Activated CD4-positive, alpha-beta T cell treated with anti-CD3 and anti-CD28 coated beads for 36 hours (primary cell): ENCODE data around the gene KIAA0753. TPM values are rescaled to one million over a fixed set of nuclear protein-coding genes. Genes with fewer than 3 reads are reported as not detected.
"Not testable (repeated sequence)": the region's sequence is repeated elsewhere in the genome, so short reads cannot be mapped to it uniquely, and the experiment has no call there.

ENCODE experiments used
- ATAC-seq: fragments of 200-7000 bp; cut with Tn5 transposase; one replicate; pipeline ENCODE4 v1.10.0; 2021; ENCODE audit warnings: mild to moderate bottlenecking, moderate library complexity
- CTCF ChIA-PET: fragments of 350-600 bp; sonication (Branson Sonifier 250); formaldehyde crosslinking; loops from one replicate; lab custom pipeline; 2021; ENCODE audit warnings: antibody characterized with exemption; lab: Charles Lee
- POLR2A ChIA-PET: fragments of 350-600 bp; sonication (Branson Sonifier 250); formaldehyde crosslinking; loops from one replicate; lab custom pipeline; 2021; ENCODE audit warnings: antibody characterized with exemption, inconsistent platforms; lab: Charles Lee
- DNase-seq: peaks from one replicate; pipeline ENCODE4 v3.0.0-alpha.2; 2020
- H3K27ac Mint-ChIP-seq: one replicate; pipeline ENCODE4 v1.8.0; 2021; ENCODE audit warnings: mixed read lengths
- H3K27me3 Mint-ChIP-seq: one replicate; pipeline ENCODE4 v1.8.0; 2021; ENCODE audit warnings: mixed read lengths
- H3K36me3 Mint-ChIP-seq: one replicate; pipeline ENCODE4 v1.8.0; 2021; ENCODE audit warnings: low read depth, mixed read lengths
- H3K4me1 Mint-ChIP-seq: one replicate; pipeline ENCODE4 v1.8.0; 2021; ENCODE audit warnings: mixed read lengths
- H3K4me3 Mint-ChIP-seq: one replicate; pipeline ENCODE4 v1.8.0; 2021; ENCODE audit warnings: mild to moderate bottlenecking, moderate library complexity, mixed read lengths
- H3K9me3 Mint-ChIP-seq: one replicate; pipeline ENCODE4 v1.8.0; 2021; ENCODE audit warnings: low read depth, mixed read lengths
- intact Hi-C, 2 experiments: fragments of 100-400 bp; cut with DNase I in 1 of 2; cut with micrococcal nuclease in 1 of 2; formaldehyde crosslinking; loops; one replicate each; pipeline versions ENCODE4 v1.14.2 to v1.15.1; 2022 to 2024; cut with DNase I, micrococcal nuclease
- total RNA-seq, 2 experiments: library from RNA; stranded (reverse); gene quantifications; one replicate each; pipeline ENCODE4 v1.2.3, GENCODE V29; 2021

Gene KIAA0753
- total RNA-seq, 2 experiments from 2014 or later = 17.1 to 24.9 TPM

GRCh38 chr17:6668219-6668618, 27.7 kb upstream of the KIAA0753 start:
- Mint-ChIP-seq H3K4me1 (peaks cover 3% of the 10 kb centered on the region), H3K27ac (no peak overlapping the region), H3K4me3 (no peak overlapping the region), H3K27me3 (no peaks in the 10 kb centered on the region), H3K36me3 (no peaks in the 10 kb centered on the region), H3K9me3 (no peaks in the 10 kb centered on the region)
- no peak for DNase-seq
- intact Hi-C loops = loop anchor here (5.0 to 10.0 kb wide), 5 partner anchors 124 to 247 kb away; no protein-coding TSS in a partner anchor
- CTCF ChIA-PET = interaction anchor here (0.7 to 1.1 kb wide), 3 partner anchors 132 to 247 kb away, joined by 3 read pairs; no protein-coding TSS in a partner anchor
- POLR2A ChIA-PET = no interaction called here
- no peak for ATAC-seq

GRCh38 chr17:6667516-6667915, 27.0 kb upstream of the KIAA0753 start:
- intact Hi-C loops = loop anchor here (5.0 to 10.0 kb wide), 5 partner anchors 125 to 247 kb away; no protein-coding TSS in a partner anchor
- POLR2A ChIA-PET = no interaction called here
- Mint-ChIP-seq H3K4me1 (peaks cover 3% of the 10 kb centered on the region), H3K4me3 (no peak overlapping the region), H3K9me3 (no peaks in the 10 kb centered on the region), H3K27me3 (no peaks in the 10 kb centered on the region), H3K36me3 (no peaks in the 10 kb centered on the region), H3K27ac (no peak overlapping the region)
- CTCF ChIA-PET = interaction anchor here (0.6 to 1.9 kb wide), 7 partner anchors 9 to 337 kb away, joined by 3 to 6 read pairs (median 3); no protein-coding TSS in a partner anchor
- ATAC-seq = no peak
- no peak for DNase-seq

- no peak for ATAC-seq
- Mint-ChIP-seq H3K9me3 (no peaks in the 10 kb centered on the region), H3K27ac (no peak overlapping the region), H3K36me3 (no peaks in the 10 kb centered on the region), H3K4me3 (no peak overlapping the region), H3K4me1 (peaks cover 3% of the 10 kb centered on the region), H3K27me3 (no peaks in the 10 kb centered on the region)
- POLR2A ChIA-PET = no interaction called here
- no peak for DNase-seq
- intact Hi-C loops = loop anchor here (1.0 to 10.0 kb wide), 8 partner anchors 126 to 338 kb away; no protein-coding TSS in a partner anchor
- CTCF ChIA-PET = interaction anchor here (0.6 to 1.9 kb wide), 15 partner anchors 10 to 368 kb away, joined by 3 to 7 read pairs (median 4); partner anchors contain the start of genes C17orf100 and MED31
These were observed 26.0 kb upstream of the KIAA0753 start for GRCh38 chr17:6666557-6666956.

GRCh38 chr17:6666077-6666521, 25.6 kb upstream of the KIAA0753 start:
- Mint-ChIP-seq H3K27me3 (no peaks in the 10 kb centered on the region), H3K4me1 (peaks cover 7% of the 10 kb centered on the region), H3K9me3 (no peaks in the 10 kb centered on the region), H3K27ac (no peak overlapping the region), H3K4me3 (no peak overlapping the region), H3K36me3 (no peaks in the 10 kb centered on the region)
- intact Hi-C loops = loop anchor here (1.0 to 10.0 kb wide), 8 partner anchors 126 to 338 kb away; no protein-coding TSS in a partner anchor
- DNase-seq (peak; percentile 69), ATAC-seq (peak; percentile 75)
- ChIA-PET CTCF (interaction anchor here (0.6 to 1.9 kb wide), 14 partner anchors 12 to 369 kb away, joined by 3 to 7 read pairs (median 4); partner anchors contain the start of genes C17orf100 and MED31), POLR2A (no interaction called here)

GRCh38 chr17:6663200-6663599, 22.7 kb upstream of the KIAA0753 start:
- ATAC-seq, DNase-seq, H3K27me3 Mint-ChIP-seq, H3K27ac Mint-ChIP-seq, H3K36me3 Mint-ChIP-seq, POLR2A ChIA-PET, H3K4me3 Mint-ChIP-seq, H3K9me3 Mint-ChIP-seq: not testable (repeated sequence)
- CTCF ChIA-PET = interaction anchor here (0.7 kb wide), 1 partner anchor 177 kb away, joined by 3 read pairs; no protein-coding TSS in a partner anchor
- intact Hi-C loops = loop anchor here in 1 of 2 experiments (10.0 kb wide), 2 partner anchors 192 to 252 kb away; no protein-coding TSS in a partner anchor
- H3K4me1 Mint-ChIP-seq = peaks cover 22% of the 10 kb centered on the region

- H3K27ac Mint-ChIP-seq = no peak overlapping the region
- CTCF ChIA-PET = interaction anchor here (1.0 to 1.6 kb wide), 2 partner anchors 9 to 343 kb away, joined by 3 to 7 read pairs; no protein-coding TSS in a partner anchor
- no peaks in the 10 kb centered on the region for H3K9me3 Mint-ChIP-seq
- H3K27me3 Mint-ChIP-seq = no peaks in the 10 kb centered on the region
- H3K4me3 Mint-ChIP-seq = no peak overlapping the region
- POLR2A ChIA-PET = no interaction called here
- DNase-seq (no peak), ATAC-seq (no peak)
- H3K4me1 Mint-ChIP-seq = peaks cover 28% of the 10 kb centered on the region
- H3K36me3 Mint-ChIP-seq = no peaks in the 10 kb centered on the region
- intact Hi-C loops = loop anchor here in 1 of 2 experiments (10.0 kb wide), 2 partner anchors 193 to 253 kb away; no protein-coding TSS in a partner anchor
These were observed 20.9 kb upstream of the KIAA0753 start for GRCh38 chr17:6661464-6661848.

- H3K27me3 Mint-ChIP-seq = no peaks in the 10 kb centered on the region
- DNase-seq = peak; percentile 45
- peaks cover 28% of the 10 kb centered on the region for H3K4me1 Mint-ChIP-seq
- no peaks in the 10 kb centered on the region for H3K36me3 Mint-ChIP-seq
- CTCF ChIA-PET = interaction anchor here (1.0 to 1.6 kb wide), 2 partner anchors 10 to 343 kb away, joined by 3 to 7 read pairs; no protein-coding TSS in a partner anchor
- POLR2A ChIA-PET = no interaction called here
- intact Hi-C loops = loop anchor here in 1 of 2 experiments (10.0 kb wide), 2 partner anchors 194 to 254 kb away; no protein-coding TSS in a partner anchor
- ATAC-seq = peak; percentile 37
- H3K27ac Mint-ChIP-seq = no peak overlapping the region
- no peak overlapping the region for H3K4me3 Mint-ChIP-seq
- H3K9me3 Mint-ChIP-seq = no peaks in the 10 kb centered on the region
These were observed 20.4 kb upstream of the KIAA0753 start for GRCh38 chr17:6660805-6661463.

GRCh38 chr17:6660101-6660500, 19.6 kb upstream of the KIAA0753 start:
- H3K27me3 Mint-ChIP-seq = peaks cover 2% of the 10 kb centered on the region
- no peak overlapping the region for H3K27ac Mint-ChIP-seq
- no peak for ATAC-seq
- intact Hi-C loops = loop anchor here in 1 of 2 experiments (10.0 kb wide), 2 partner anchors 195 to 255 kb away; no protein-coding TSS in a partner anchor
- H3K9me3 Mint-ChIP-seq = no peaks in the 10 kb centered on the region
- H3K36me3 Mint-ChIP-seq = no peaks in the 10 kb centered on the region
- ChIA-PET CTCF (interaction anchor here (1.6 kb wide), 1 partner anchor 344 kb away, joined by 3 read pairs; no protein-coding TSS in a partner anchor), POLR2A (no interaction called here)
- H3K4me3 Mint-ChIP-seq = no peak overlapping the region
- DNase-seq = no peak
- peaks cover 33% of the 10 kb centered on the region for H3K4me1 Mint-ChIP-seq

GRCh38 chr17:6658411-6658810, 17.9 kb upstream of the KIAA0753 start:
- intact Hi-C loops, POLR2A ChIA-PET, ATAC-seq, H3K9me3 Mint-ChIP-seq, DNase-seq, H3K36me3 Mint-ChIP-seq, H3K27ac Mint-ChIP-seq, H3K27me3 Mint-ChIP-seq: not testable (repeated sequence)
- Mint-ChIP-seq H3K4me1 (peaks cover 42% of the 10 kb centered on the region), H3K4me3 (peak overlapping the region; percentile 19)
- CTCF ChIA-PET = interaction anchor here (1.8 kb wide), 1 partner anchor 185 kb away, joined by 5 read pairs; no protein-coding TSS in a partner anchor

GRCh38 chr17:6657633-6658287, 17.2 kb upstream of the KIAA0753 start:
- Mint-ChIP-seq H3K27me3 (peaks cover 2% of the 10 kb centered on the region), H3K4me1 (peaks cover 48% of the 10 kb centered on the region), H3K27ac (peak overlapping the region; percentile 64), H3K4me3 (peak overlapping the region; percentile 77), H3K36me3 (peaks cover 5% of the 10 kb centered on the region), H3K9me3 (no peaks in the 10 kb centered on the region)
- intact Hi-C loops = loop anchor here in 1 of 2 experiments (2.0 kb wide), 1 partner anchor 95 kb away; no protein-coding TSS in a partner anchor
- ATAC-seq (no peak), DNase-seq (no peak)
- ChIA-PET POLR2A (interaction anchor here (0.8 kb wide), 1 partner anchor 20 kb away, joined by 3 read pairs; no protein-coding TSS in a partner anchor), CTCF (interaction anchor here (1.8 kb wide), 1 partner anchor 186 kb away, joined by 5 read pairs; no protein-coding TSS in a partner anchor)
